Stimulated activated memory B cell treated with anti-CD40 and anti-IgM and Interleukin-4, amounts not matched to agents 10 μg/mL and 1 μg/mL and 100 μg/mL, for 72 hours (primary cell): ENCODE data around the gene DDR2.
A peak's percentile ranks its signal among the peaks of the same experiment; 100 is the strongest.

ENCODE experiments used
- ATAC-seq: fragments of 150-1000 bp; cut with Tn5 transposase; 2 replicates; pipeline ENCODE4 v1.10.0; 2021
- H3K27ac Mint-ChIP-seq: one replicate; pipeline ENCODE4 v1.8.0; 2022; ENCODE audit warnings: mild to moderate bottlenecking, mixed read lengths
- H3K27me3 Mint-ChIP-seq: one replicate; pipeline ENCODE4 v1.8.0; 2022; ENCODE audit warnings: mixed read lengths
- H3K36me3 Mint-ChIP-seq: one replicate; pipeline ENCODE4 v1.8.0; 2022; ENCODE audit warnings: mixed read lengths
- H3K4me1 Mint-ChIP-seq: one replicate; pipeline ENCODE4 v1.8.0; 2022; ENCODE audit warnings: mixed read lengths
- H3K4me3 Mint-ChIP-seq: one replicate; pipeline ENCODE4 v1.8.0; 2022; ENCODE audit warnings: mild to moderate bottlenecking, moderate library complexity, mixed read lengths
- H3K9me3 Mint-ChIP-seq: one replicate; pipeline ENCODE4 v1.8.0; 2022; ENCODE audit warnings: mixed read lengths

Gene DDR2

DNA sequence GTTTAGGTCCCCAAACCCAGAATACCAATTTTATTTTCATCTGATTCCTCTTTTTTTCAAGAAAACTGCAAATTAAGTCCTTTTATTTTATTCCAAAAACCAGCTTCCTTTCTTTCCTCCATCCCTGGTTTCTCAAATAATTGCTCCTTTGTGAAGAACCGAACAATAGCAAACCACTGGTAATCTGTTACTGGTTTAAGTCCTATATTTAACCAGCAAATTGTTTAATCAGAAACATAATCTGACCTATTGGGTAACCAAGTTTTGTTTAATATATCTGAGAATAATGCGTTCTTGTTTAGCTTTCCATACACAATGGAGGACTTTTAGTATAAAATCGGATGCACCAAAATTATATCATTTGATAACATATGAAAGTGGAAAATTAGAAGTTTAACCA is 13.2 kb upstream of the DDR2 start:
- peaks cover 6% of the 10 kb centered on the region for H3K9me3 Mint-ChIP-seq
- no peak overlapping the region for H3K4me3 Mint-ChIP-seq
- H3K27me3 Mint-ChIP-seq, result no peaks in the 10 kb centered on the region
- H3K4me1 Mint-ChIP-seq, result no peaks in the 10 kb centered on the region
- no peak for ATAC-seq
- H3K27ac Mint-ChIP-seq, result no peak overlapping the region
- H3K36me3 Mint-ChIP-seq, result peaks cover 22% of the 10 kb centered on the region

- no peak overlapping the region for H3K27ac Mint-ChIP-seq
- no peak overlapping the region for H3K4me3 Mint-ChIP-seq
- ATAC-seq, result no peak
- H3K4me1 Mint-ChIP-seq, result no peaks in the 10 kb centered on the region
- H3K36me3 Mint-ChIP-seq, result peaks cover 22% of the 10 kb centered on the region
- H3K27me3 Mint-ChIP-seq, result no peaks in the 10 kb centered on the region
- peaks cover 3% of the 10 kb centered on the region for H3K9me3 Mint-ChIP-seq
These were observed 11.0 kb upstream of the DDR2 start for GRCh38 chr1:162621256-162621655.

DNA sequence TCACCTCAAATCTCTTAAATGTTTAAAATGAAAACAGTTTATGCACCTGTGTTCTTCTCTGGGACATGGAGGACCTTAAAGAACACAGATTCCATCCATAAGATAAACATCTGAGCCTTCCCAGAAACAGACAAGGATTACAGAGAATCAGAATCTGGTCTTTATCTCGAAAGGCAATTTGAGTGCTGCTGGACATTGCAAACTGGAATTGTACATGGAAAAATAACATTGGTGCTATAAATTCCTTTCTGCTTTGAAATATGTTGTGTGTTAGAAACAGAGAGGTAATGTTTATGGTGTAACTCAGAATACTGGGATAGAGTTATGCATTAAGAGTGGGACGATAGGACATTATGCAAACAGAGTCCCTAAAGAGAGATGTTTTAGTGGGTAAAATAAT is 6.6 kb upstream of the DDR2 start:
- ATAC-seq, result no peak
- no peaks in the 10 kb centered on the region for H3K4me1 Mint-ChIP-seq
- H3K4me3 Mint-ChIP-seq, result no peak overlapping the region
- H3K27ac Mint-ChIP-seq, result no peak overlapping the region
- H3K27me3 Mint-ChIP-seq, result peaks cover 9% of the 10 kb centered on the region
- H3K9me3 Mint-ChIP-seq, result no peaks in the 10 kb centered on the region
- no peaks in the 10 kb centered on the region for H3K36me3 Mint-ChIP-seq

- Mint-ChIP-seq H3K4me1 (no peaks in the 10 kb centered on the region), H3K27ac (no peak overlapping the region), H3K4me3 (no peak overlapping the region), H3K27me3 (peaks cover 9% of the 10 kb centered on the region), H3K9me3 (no peaks in the 10 kb centered on the region), H3K36me3 (no peaks in the 10 kb centered on the region)
- no peak for ATAC-seq
These were observed 6.2 kb upstream of the DDR2 start for GRCh38 chr1:162626094-162626493.

GRCh38 chr1:162626761-162627160 is 5.5 kb upstream of the DDR2 start:
- no peak overlapping the region for H3K4me3 Mint-ChIP-seq
- H3K9me3 Mint-ChIP-seq, result no peaks in the 10 kb centered on the region
- H3K27ac Mint-ChIP-seq, result no peak overlapping the region
- H3K27me3 Mint-ChIP-seq, result peaks cover 15% of the 10 kb centered on the region
- ATAC-seq, result no peak
- H3K4me1 Mint-ChIP-seq, result no peaks in the 10 kb centered on the region
- no peaks in the 10 kb centered on the region for H3K36me3 Mint-ChIP-seq

GRCh38 chr1:162627662-162628296 is 4.5 kb upstream of the DDR2 start:
- H3K9me3 Mint-ChIP-seq, result no peaks in the 10 kb centered on the region
- H3K36me3 Mint-ChIP-seq, result no peaks in the 10 kb centered on the region
- H3K4me1 Mint-ChIP-seq, result no peaks in the 10 kb centered on the region
- no peak for ATAC-seq
- H3K27ac Mint-ChIP-seq, result no peak overlapping the region
- H3K4me3 Mint-ChIP-seq, result no peak overlapping the region
- H3K27me3 Mint-ChIP-seq, result peaks cover 16% of the 10 kb centered on the region

DNA sequence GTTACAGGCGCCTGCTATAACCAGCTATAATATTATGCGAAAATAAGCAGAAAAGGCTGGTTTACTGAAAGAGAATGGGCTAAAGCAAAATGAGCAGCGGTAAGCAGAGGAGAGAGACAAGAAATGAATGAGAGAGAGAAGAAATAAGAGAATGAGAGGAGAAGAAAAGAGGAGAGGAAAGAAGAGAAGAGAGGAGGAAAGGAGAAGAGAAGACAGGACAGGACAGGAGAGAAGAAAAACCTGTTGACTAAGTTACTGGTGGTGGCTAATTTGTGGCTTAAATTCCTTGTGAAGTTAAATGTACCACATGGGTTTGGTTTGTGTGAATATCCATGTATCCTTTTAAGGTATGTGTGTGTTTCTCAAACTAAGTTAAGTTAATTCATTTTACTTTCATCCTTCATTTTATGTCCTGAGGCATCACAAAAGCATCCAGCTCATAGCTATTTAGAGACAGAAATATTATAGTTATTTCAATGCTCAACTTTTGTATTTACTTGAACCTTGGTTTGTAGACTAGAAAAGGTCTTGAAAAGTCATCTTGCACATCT is 3.1 kb upstream of the DDR2 start:
- no peak for ATAC-seq
- H3K4me1 Mint-ChIP-seq, result no peaks in the 10 kb centered on the region
- peaks cover 16% of the 10 kb centered on the region for H3K27me3 Mint-ChIP-seq
- no peaks in the 10 kb centered on the region for H3K36me3 Mint-ChIP-seq
- no peak overlapping the region for H3K27ac Mint-ChIP-seq
- no peaks in the 10 kb centered on the region for H3K9me3 Mint-ChIP-seq
- H3K4me3 Mint-ChIP-seq, result no peak overlapping the region

DNA sequence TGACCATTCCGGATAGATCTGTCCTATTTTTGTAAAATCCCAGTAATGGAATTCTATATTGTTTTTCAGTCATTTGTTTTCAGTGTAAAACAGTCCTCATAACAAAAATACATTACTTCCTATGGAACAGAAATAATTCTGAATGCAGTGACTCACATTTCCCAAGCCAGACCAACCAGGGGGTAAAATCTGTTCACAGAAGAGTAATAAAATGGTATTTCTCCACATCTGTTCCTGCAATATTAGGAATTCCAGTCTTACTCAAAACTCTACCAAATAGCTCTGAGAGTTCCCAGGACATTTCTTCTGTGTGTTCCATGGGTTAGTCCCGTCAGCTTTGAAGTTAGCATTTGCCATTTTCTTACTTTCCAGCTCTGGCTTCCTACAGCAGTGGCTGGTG is 2.6 kb upstream of the DDR2 start:
- H3K27ac Mint-ChIP-seq, result no peak overlapping the region
- H3K9me3 Mint-ChIP-seq, result no peaks in the 10 kb centered on the region
- H3K4me1 Mint-ChIP-seq, result no peaks in the 10 kb centered on the region
- H3K4me3 Mint-ChIP-seq, result no peak overlapping the region
- H3K27me3 Mint-ChIP-seq, result peaks cover 16% of the 10 kb centered on the region
- ATAC-seq, result no peak
- H3K36me3 Mint-ChIP-seq, result no peaks in the 10 kb centered on the region

DNA sequence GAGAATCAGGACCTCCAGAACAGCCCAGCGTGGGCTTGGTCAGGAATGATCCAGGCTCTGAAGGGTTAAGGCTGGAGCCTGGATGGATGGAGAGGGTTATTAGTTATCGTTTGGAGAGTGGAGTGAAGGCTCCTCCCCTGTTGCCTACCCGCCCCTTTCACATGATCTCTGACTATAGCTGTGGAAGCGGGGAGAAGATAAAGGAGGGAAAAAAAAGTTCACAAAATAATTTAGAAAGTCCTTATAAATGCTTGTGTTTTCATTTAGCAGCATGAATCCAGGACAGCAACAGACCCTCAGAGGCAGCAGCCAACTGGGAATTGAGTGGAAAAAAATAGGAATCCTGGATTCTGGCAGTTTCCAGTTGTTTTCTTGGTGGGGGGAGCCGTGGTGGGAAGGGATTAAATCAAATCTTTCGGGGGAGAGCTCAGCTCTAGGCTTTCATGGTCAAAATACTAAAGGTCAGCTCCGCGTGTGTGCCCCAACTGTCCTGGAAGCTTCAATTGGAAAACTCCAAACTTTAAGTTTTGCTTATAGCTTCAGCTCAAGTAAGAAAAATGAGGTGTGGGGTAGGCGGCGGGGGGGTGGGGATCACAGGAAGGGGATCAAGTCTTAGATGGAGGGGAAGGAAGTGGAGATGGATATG is 595 bp upstream of the DDR2 start:
- no peaks in the 10 kb centered on the region for H3K4me1 Mint-ChIP-seq

GRCh38 chr1:162632698-162633080 is 425 bp downstream of the DDR2 start:
- Mint-ChIP-seq H3K27ac (no peak overlapping the region), H3K4me1 (no peaks in the 10 kb centered on the region), H3K36me3 (no peaks in the 10 kb centered on the region), H3K27me3 (peaks cover 8% of the 10 kb centered on the region), H3K4me3 (no peak overlapping the region), H3K9me3 (no peaks in the 10 kb centered on the region)
- no peak for ATAC-seq

More for the DNA sequence above, 595 bp upstream of the DDR2 start:
- Mint-ChIP-seq H3K4me3 (no peak overlapping the region), H3K27ac (no peak overlapping the region), H3K27me3 (peaks cover 16% of the 10 kb centered on the region), H3K36me3 (no peaks in the 10 kb centered on the region), H3K9me3 (no peaks in the 10 kb centered on the region)
- ATAC-seq, result no peak

DNA sequence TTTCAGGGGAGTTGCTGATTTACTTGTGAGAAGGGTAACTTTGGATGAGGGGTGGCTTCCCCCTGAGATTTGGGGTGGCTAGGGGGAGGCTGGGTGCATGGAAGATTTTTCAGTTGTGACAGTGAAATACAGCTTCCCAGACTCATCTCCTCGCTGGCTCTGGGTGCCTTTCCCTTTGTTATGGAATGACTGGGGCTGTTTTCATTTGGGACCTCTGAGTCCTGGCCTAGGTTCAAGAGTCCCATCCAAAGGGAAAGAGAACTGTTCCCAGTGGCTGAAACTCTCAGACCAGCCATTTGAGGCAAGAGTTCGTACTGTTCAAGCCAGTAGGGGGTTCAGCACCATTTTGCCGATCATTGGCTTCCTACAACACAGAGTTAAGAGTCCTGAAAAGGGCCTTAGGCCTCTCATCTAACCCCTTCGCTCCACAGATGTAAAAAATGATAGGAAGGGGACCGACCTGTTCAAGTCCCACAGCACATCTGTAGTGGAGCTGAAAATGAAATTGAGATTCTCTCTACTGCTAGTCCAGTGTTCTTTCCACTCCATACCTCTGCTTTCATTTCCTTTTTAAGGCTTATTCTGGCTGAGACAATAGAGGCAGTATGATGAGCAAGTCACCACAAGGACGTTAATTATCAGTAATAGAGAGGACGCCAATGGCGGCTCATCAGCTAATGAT is 958 bp downstream of the DDR2 start:
- Mint-ChIP-seq H3K4me1 (no peaks in the 10 kb centered on the region), H3K27ac (no peak overlapping the region), H3K9me3 (no peaks in the 10 kb centered on the region), H3K27me3 (peaks cover 8% of the 10 kb centered on the region), H3K4me3 (no peak overlapping the region), H3K36me3 (no peaks in the 10 kb centered on the region)
- ATAC-seq, result no peak

DNA sequence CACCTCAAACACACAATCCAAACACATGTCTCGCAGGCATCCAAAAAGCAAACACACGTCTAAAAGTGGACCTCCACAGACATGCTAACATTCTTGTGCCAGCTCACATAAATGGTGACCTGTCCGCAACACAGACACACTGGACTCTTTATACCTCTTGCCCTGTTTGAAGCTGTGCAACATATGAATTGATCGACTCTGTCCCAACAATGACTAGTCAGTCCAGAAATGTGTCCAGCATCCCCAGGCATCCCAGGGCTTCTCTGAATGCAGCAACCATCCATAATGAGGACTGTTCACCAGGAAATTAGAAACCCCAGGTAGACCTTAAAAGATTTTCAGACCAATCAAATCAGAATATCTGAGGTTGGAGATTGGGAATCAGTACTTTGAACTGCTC is 3.2 kb downstream of the DDR2 start:
- H3K4me3 Mint-ChIP-seq, result no peak overlapping the region
- no peaks in the 10 kb centered on the region for H3K9me3 Mint-ChIP-seq
- H3K27ac Mint-ChIP-seq, result no peak overlapping the region
- no peaks in the 10 kb centered on the region for H3K36me3 Mint-ChIP-seq
- H3K4me1 Mint-ChIP-seq, result no peaks in the 10 kb centered on the region
- ATAC-seq, result no peak
- peaks cover 8% of the 10 kb centered on the region for H3K27me3 Mint-ChIP-seq

DNA sequence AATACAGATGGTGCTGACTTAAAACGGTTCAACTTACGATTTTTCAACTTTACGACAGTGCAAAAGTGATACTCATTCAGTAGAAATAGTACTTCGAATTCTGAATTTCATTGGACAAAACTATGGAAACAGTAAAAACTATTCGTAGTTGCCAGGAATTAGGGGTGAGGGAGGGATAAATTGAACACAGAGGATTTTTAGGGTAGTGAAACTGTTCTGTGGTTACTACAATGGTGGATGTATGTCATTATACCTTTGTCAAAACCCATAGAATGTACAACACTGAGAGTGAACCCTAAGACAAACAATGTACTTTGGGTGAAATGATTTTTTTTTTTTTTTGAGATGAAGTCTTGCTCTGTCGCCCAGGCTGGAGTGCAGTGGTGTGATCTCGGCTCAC is 7.5 kb downstream of the DDR2 start:
- Mint-ChIP-seq H3K4me3 (no peak overlapping the region), H3K36me3 (no peaks in the 10 kb centered on the region), H3K9me3 (no peaks in the 10 kb centered on the region), H3K27ac (no peak overlapping the region), H3K4me1 (no peaks in the 10 kb centered on the region), H3K27me3 (no peaks in the 10 kb centered on the region)
- ATAC-seq, result peak; percentile 55

GRCh38 chr1:162641114-162641513 is 8.8 kb downstream of the DDR2 start:
- H3K27me3 Mint-ChIP-seq, result no peaks in the 10 kb centered on the region
- no peak overlapping the region for H3K27ac Mint-ChIP-seq
- ATAC-seq, result no peak
- H3K4me1 Mint-ChIP-seq, result no peaks in the 10 kb centered on the region
- no peaks in the 10 kb centered on the region for H3K9me3 Mint-ChIP-seq
- H3K4me3 Mint-ChIP-seq, result no peak overlapping the region
- H3K36me3 Mint-ChIP-seq, result no peaks in the 10 kb centered on the region

DNA sequence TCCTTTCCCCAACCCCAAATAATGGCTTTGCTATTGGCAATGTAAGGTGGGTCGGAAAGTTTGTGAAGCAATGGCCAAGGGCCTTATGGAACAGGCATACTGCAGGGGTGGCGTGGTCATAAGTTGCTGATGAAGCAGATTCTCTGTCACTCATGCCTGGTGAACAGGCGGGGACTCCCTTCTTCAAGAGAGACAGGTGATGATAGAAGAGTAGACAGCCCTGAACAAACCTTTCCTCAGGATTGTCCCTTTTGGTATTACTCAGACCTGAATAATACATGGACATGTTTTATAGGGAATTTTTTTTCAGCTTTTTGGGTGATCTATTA is 12.7 kb downstream of the DDR2 start:
- Mint-ChIP-seq H3K9me3 (no peaks in the 10 kb centered on the region), H3K27me3 (peaks cover 12% of the 10 kb centered on the region), H3K4me1 (no peaks in the 10 kb centered on the region), H3K4me3 (no peak overlapping the region), H3K27ac (no peak overlapping the region), H3K36me3 (no peaks in the 10 kb centered on the region)
- ATAC-seq, result no peak

- Mint-ChIP-seq H3K36me3 (no peaks in the 10 kb centered on the region), H3K27ac (no peak overlapping the region), H3K4me1 (no peaks in the 10 kb centered on the region), H3K9me3 (no peaks in the 10 kb centered on the region), H3K27me3 (peaks cover 14% of the 10 kb centered on the region), H3K4me3 (no peak overlapping the region)
- ATAC-seq, result no peak
These were observed 13.4 kb downstream of the DDR2 start for GRCh38 chr1:162645666-162646065.
